Lung (tissue), 12 donors: ENCODE results near the gene DYNC1H1. TPM values are rescaled to one million over a fixed set of nuclear protein-coding genes. Genes with fewer than 3 reads are reported as not detected.

Experiments used
- ATAC-seq: fragments of 200-7000 bp; cut with Tn5 transposase; one replicate; pipeline ENCODE4 v1.9.1; 2020; ENCODE audit warnings: moderate number of reproducible peaks; ENCODE audit not compliant: insufficient read depth, low FRiP score
- DNase-seq, 3 donors: peaks; one replicate each; pipeline ENCODE4 v3.0.0-alpha.2; 2013 to 2017
- H3K27ac ChIP-seq, 2 donors: one replicate each; pipeline ENCODE4 v1.5.1; 2013; ENCODE audit warnings: mild to moderate bottlenecking in 2 of 2, moderate library complexity in 2 of 2, control low read depth in 1 of 2, inconsistent platforms in 1 of 2, low read depth in 1 of 2, low read length in 1 of 2
- H3K27me3 ChIP-seq, 3 donors: one replicate each; pipeline ENCODE4 v1.5.1; 2013; ENCODE audit warnings: low read length in 2 of 3; ENCODE audit not compliant: control insufficient read depth in 3 of 3, insufficient read depth in 3 of 3
- H3K36me3 ChIP-seq, 4 donors: one replicate each; pipeline ENCODE4 v1.5.1; 2013; ENCODE audit warnings: low read length in 4 of 4, mild to moderate bottlenecking in 1 of 4, moderate library complexity in 1 of 4; ENCODE audit not compliant: control insufficient read depth in 4 of 4, insufficient read depth in 4 of 4
- H3K4me1 ChIP-seq, 5 donors: one replicate each; pipeline ENCODE4 v1.5.1; 2013; ENCODE audit warnings: low read length in 5 of 5, mild to moderate bottlenecking in 2 of 5, moderate library complexity in 1 of 5; ENCODE audit not compliant: control insufficient read depth in 5 of 5, insufficient read depth in 5 of 5
- H3K4me3 ChIP-seq: one replicate; pipeline ENCODE4 v1.5.1; 2013; ENCODE audit warnings: mild to moderate bottlenecking, control low read depth, moderate library complexity
- H3K9ac ChIP-seq, 2 donors: one replicate each; pipeline ENCODE4 v1.5.1; 2013; ENCODE audit warnings: low read length in 2 of 2, control low read depth in 1 of 2; ENCODE audit not compliant: insufficient read depth in 1 of 2
- H3K9me3 ChIP-seq, 4 donors: one replicate each; pipeline ENCODE4 v1.5.1; 2013; ENCODE audit warnings: low read length in 3 of 4, mild to moderate bottlenecking in 1 of 4, moderate library complexity in 1 of 4; ENCODE audit not compliant: control insufficient read depth in 4 of 4, insufficient read depth in 3 of 4
- CTCF ChIP-seq: IDR thresholded peaks from 2 replicates; pipeline ENCODE4 v1.5.1; 2012; ENCODE audit warnings: mild to moderate bottlenecking; ENCODE audit errors: control extremely low read depth, extremely low read depth
- WGBS, 2 donors: extraction: QIAGEN DNeasy Blood & Tissue Kit; methylation state at CpG; one replicate each; pipeline ENCODE4 v1.1.7; 2013; 5-methylcytosine and 5-hydroxymethylcytosine counted together
- polyA plus RNA-seq, 2 donors: library from polyadenylated mRNA; stranded (reverse); fragments of 200-250 nt; gene quantifications; one replicate each; pipeline ENCODE4 v1.2.1, GENCODE V29; 2013
- total RNA-seq, 2 donors: library from RNA; depleted of rRNA in 1 of 2; stranded (reverse); fragments of >200 nt in 1 of 2; gene quantifications; one replicate each; pipeline ENCODE4 v1.2.1, GENCODE V29; 2014 to 2021
- donor health status: control.
- donor health status: control.
- donor health status: Bipolar disorder and iron deficiency.
- donor health status: healthy.
- donor health status: DM: yes; HTN: yes; CAD: no.

DYNC1H1 gene
- total and polyA plus RNA-seq, 4 donors, result 111 to 485 (median 328) TPM

GRCh38 chr14:101956179-101956885 is 8.0 kb upstream of the DYNC1H1 start:
- no peaks in the 10 kb centered on the region for H3K36me3 ChIP-seq
- no peaks in the 10 kb centered on the region for H3K9me3 ChIP-seq
- no peak overlapping the region for H3K27ac ChIP-seq
- WGBS, 2 donors, result 84 to 91% methylated on average over 25 of the region's 25 CpGs
- peaks cover 0 to 1% (median 0%) of the 10 kb centered on the region in 5 donors for H3K4me1 ChIP-seq
- DNase-seq, result no peak
- no peak for TF ChIP-seq CTCF
- no peak for ATAC-seq
- H3K4me3 ChIP-seq, result no peak overlapping the region
- H3K9ac ChIP-seq, result no peak overlapping the region
- no peaks in the 10 kb centered on the region for H3K27me3 ChIP-seq

GRCh38 chr14:101957406-101958234 is 6.8 kb upstream of the DYNC1H1 start:
- H3K27ac ChIP-seq, result no peak overlapping the region
- H3K36me3 ChIP-seq, result no peaks in the 10 kb centered on the region
- DNase-seq, result no peak
- H3K9me3 ChIP-seq, result no peaks in the 10 kb centered on the region
- H3K4me3 ChIP-seq, result no peak overlapping the region
- no peak for ATAC-seq
- 89 to 94% methylated on average over 13 of the region's 13 CpGs for WGBS, 2 donors
- no peaks in the 10 kb centered on the region for H3K27me3 ChIP-seq
- no peak for TF ChIP-seq CTCF
- H3K9ac ChIP-seq, result no peak overlapping the region
- peaks cover 0 to 3% (median 0%) of the 10 kb centered on the region in 5 donors for H3K4me1 ChIP-seq

- Histone ChIP-seq H3K9ac (no peak overlapping the region), H3K27ac (no peak overlapping the region), H3K4me3 (no peak overlapping the region), H3K27me3 (no peaks in the 10 kb centered on the region), H3K36me3 (no peaks in the 10 kb centered on the region), H3K4me1 (peaks cover 0 to 4% (median under 1%) of the 10 kb centered on the region in 5 donors), H3K9me3 (no peaks in the 10 kb centered on the region)
- 84 to 89% methylated on average over 11 of the region's 11 CpGs for WGBS, 2 donors
- no peak for DNase-seq
- no peak for ATAC-seq
- TF ChIP-seq CTCF, result no peak
Measured at GRCh38 chr14:101958418-101959180, 5.8 kb upstream of the DYNC1H1 start.
